ENCODE results near the gene GMDS. TPM values are rescaled to one million over a fixed set of nuclear protein-coding genes. Genes with fewer than 3 reads are reported as not detected.

Gene GMDS
- total and polyA plus RNA-seq, 2 donors (not counting 3 experiments of a cell fraction or from before 2014, with no cell fraction given): 9.8 to 23.5 TPM

DNA sequence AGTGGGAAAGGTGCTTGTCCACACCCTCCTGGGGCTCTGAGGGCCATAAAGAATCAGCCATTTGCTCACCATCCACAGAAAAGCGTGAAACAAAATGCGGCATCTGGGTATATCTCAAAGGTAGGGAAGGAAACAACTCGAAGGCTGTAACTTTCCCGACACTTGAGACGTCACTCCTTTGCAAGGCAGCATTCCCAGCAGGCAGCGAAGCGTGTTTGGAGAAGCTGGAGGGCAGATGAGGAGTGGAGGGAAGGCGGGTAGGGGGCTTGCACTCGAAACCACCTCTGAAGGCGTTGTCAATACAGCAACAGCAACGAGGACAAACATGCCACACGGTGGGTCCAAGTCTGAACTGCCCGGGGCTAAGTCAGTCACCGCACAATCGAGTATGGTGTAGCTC is 537.3 kb downstream of the GMDS start:
- no TSS peak for BruUV-seq (replicated peaks)
- no peak for FAIRE-seq
- no peak overlapping the region for H3K4me2 ChIP-seq (ENCODE audit: insufficient read depth, low read length)
- H3K27me3 ChIP-seq (ENCODE audit: control insufficient read depth in 2 of 2, insufficient read depth in 2 of 2, low read length in 2 of 2): no peaks in the 10 kb centered on the region
- CTCF ChIA-PET: no interaction called here
- no peak overlapping the region for H3K4me3 ChIP-seq (replicated peaks in 1 of 3; ENCODE audit: insufficient read depth in 1 of 3, low read depth in 1 of 3, low read length in 3 of 3)
- H3K9ac ChIP-seq (replicated peaks; ENCODE audit: extremely low read depth, insufficient read depth, low read length): no peak overlapping the region
- no peaks in the 10 kb centered on the region for H3K4me1 ChIP-seq (ENCODE audit: control insufficient read depth, extremely low read depth, insufficient read depth, low read length)
- intact Hi-C loops (cut with micrococcal nuclease): no loop called here
- dilution Hi-C loops (cut with MboI; ENCODE audit: extremely low pct_ligation_motif_present, low sequenced_read_pairs): no loop called here
- H3K9me1 ChIP-seq (replicated peaks; ENCODE audit: control insufficient read depth, extremely low read depth, insufficient read depth, low read length): no peaks in the 10 kb centered on the region
- no peaks in the 10 kb centered on the region for H3K79me2 ChIP-seq (ENCODE audit: control insufficient read depth, insufficient read depth, low read length)
- H2AFZ ChIP-seq (ENCODE audit: low read depth, low read length): no peak overlapping the region
- no peaks in the 10 kb centered on the region for H3K36me3 ChIP-seq (ENCODE audit: control insufficient read depth in 2 of 2, extremely low read depth in 1 of 2, insufficient read depth in 2 of 2, low read length in 2 of 2)
- DNase-seq (ENCODE audit: low read depth, low spot score): no peak
- no peaks in the 10 kb centered on the region for H3K9me3 ChIP-seq (replicated peaks; ENCODE audit: control insufficient read depth, insufficient read depth, low read length)
- no peaks in the 10 kb centered on the region for H4K20me1 ChIP-seq (replicated peaks; ENCODE audit: control insufficient read depth, extremely low read depth, insufficient read depth, low read length)
- TF ChIP-seq, protein P1, sequence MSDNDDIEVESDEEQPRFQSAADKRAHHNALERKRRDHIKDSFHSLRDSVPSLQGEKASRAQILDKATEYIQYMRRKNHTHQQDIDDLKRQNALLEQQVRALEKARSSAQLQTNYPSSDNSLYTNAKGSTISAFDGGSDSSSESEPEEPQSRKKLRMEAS (IDR thresholded peaks at IDR 0.05; ENCODE audit: insufficient read depth, insufficient read length): no peak
- TF ChIP-seq MYC (IDR thresholded peaks at IDR 0.05; ENCODE audit: low read depth, low read length): no peak
- TF ChIP-seq JUN (IDR thresholded peaks at IDR 0.05; ENCODE audit: borderline replicate concordance, insufficient read depth, insufficient read length, low read depth): no peak
- no peak for TF ChIP-seq GATA2 (IDR thresholded peaks at IDR 0.05; ENCODE audit: insufficient read depth, insufficient read length, low read depth, low read length)
- TF ChIP-seq, protein P2, sequence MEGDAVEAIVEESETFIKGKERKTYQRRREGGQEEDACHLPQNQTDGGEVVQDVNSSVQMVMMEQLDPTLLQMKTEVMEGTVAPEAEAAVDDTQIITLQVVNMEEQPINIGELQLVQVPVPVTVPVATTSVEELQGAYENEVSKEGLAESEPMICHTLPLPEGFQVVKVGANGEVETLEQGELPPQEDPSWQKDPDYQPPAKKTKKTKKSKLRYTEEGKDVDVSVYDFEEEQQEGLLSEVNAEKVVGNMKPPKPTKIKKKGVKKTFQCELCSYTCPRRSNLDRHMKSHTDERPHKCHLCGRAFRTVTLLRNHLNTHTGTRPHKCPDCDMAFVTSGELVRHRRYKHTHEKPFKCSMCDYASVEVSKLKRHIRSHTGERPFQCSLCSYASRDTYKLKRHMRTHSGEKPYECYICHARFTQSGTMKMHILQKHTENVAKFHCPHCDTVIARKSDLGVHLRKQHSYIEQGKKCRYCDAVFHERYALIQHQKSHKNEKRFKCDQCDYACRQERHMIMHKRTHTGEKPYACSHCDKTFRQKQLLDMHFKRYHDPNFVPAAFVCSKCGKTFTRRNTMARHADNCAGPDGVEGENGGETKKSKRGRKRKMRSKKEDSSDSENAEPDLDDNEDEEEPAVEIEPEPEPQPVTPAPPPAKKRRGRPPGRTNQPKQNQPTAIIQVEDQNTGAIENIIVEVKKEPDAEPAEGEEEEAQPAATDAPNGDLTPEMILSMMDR (IDR thresholded peaks at IDR 0.05; ENCODE audit: extremely low read depth in 1 of 2, insufficient read depth in 1 of 2, low read depth in 1 of 2, low read length in 2 of 2): no peak
- no peak for TF ChIP-seq POLR2A (IDR thresholded peaks at IDR 0.05; ENCODE audit: low read depth, low read length)
- no peak for TF ChIP-seq EZH2 (IDR thresholded peaks at IDR 0.05; ENCODE audit: borderline replicate concordance, low read depth, low read length, severe bottlenecking)
- no peak for TF ChIP-seq POLR2AphosphoS5 (IDR thresholded peaks at IDR 0.05; ENCODE audit: insufficient read depth, low read depth, low read length)
- no peak for TF ChIP-seq FOS (IDR thresholded peaks at IDR 0.05; ENCODE audit: borderline replicate concordance, insufficient read depth, low read length)
- H3K27ac ChIP-seq (ENCODE audit: insufficient read depth, low read depth, low read length): no peak overlapping the region
- POLR2A ChIA-PET: no interaction called here

All from endothelial cell of umbilical vein (primary cell).